ENCODE measurements around the gene TBCCD1.

Gene TBCCD1

GRCh38 chr3:186605078-186605477, 37.9 kb upstream of the TBCCD1 start:
- no peak overlapping the region for H3K4me3 ChIP-seq (ENCODE audit: control insufficient read depth, low read depth, low read length)
- no peak for TF ChIP-seq CTCF (IDR thresholded peaks at IDR 0.05; ENCODE audit: control insufficient read depth, insufficient read depth, low read depth, low read length, missing control alignments)
- DNase-seq (ENCODE audit: low read depth): no peak

GRCh38 chr3:186603159-186603558, 36.0 kb upstream of the TBCCD1 start:
- no peak for DNase-seq (ENCODE audit: low read depth)
- no peak for TF ChIP-seq CTCF (IDR thresholded peaks at IDR 0.05; ENCODE audit: control insufficient read depth, insufficient read depth, low read depth, low read length, missing control alignments)
- H3K4me3 ChIP-seq (ENCODE audit: control insufficient read depth, low read depth, low read length): no peak overlapping the region

GRCh38 chr3:186600896-186601295, 33.8 kb upstream of the TBCCD1 start:
- no peak for TF ChIP-seq CTCF (IDR thresholded peaks at IDR 0.05; ENCODE audit: control insufficient read depth, insufficient read depth, low read depth, low read length, missing control alignments)
- no peak for DNase-seq (ENCODE audit: low read depth)
- H3K4me3 ChIP-seq (ENCODE audit: control insufficient read depth, low read depth, low read length): no peak overlapping the region

- H3K4me3 ChIP-seq (ENCODE audit: control insufficient read depth, low read depth, low read length): no peak overlapping the region
- no peak for TF ChIP-seq CTCF (IDR thresholded peaks at IDR 0.05; ENCODE audit: control insufficient read depth, insufficient read depth, low read depth, low read length, missing control alignments)
- DNase-seq (ENCODE audit: low read depth): no peak
These were observed 32.6 kb upstream of the TBCCD1 start for GRCh38 chr3:186599785-186600166.

- no peak for TF ChIP-seq CTCF (IDR thresholded peaks at IDR 0.05; ENCODE audit: control insufficient read depth, insufficient read depth, low read depth, low read length, missing control alignments)
- no peak overlapping the region for H3K4me3 ChIP-seq (ENCODE audit: control insufficient read depth, low read depth, low read length)
- DNase-seq (ENCODE audit: low read depth): no peak
These were observed 32.1 kb upstream of the TBCCD1 start for GRCh38 chr3:186599142-186599784.

GRCh38 chr3:186598794-186599141, 31.6 kb upstream of the TBCCD1 start:
- no peak for DNase-seq (ENCODE audit: low read depth)
- no peak overlapping the region for H3K4me3 ChIP-seq (ENCODE audit: control insufficient read depth, low read depth, low read length)
- no peak for TF ChIP-seq CTCF (IDR thresholded peaks at IDR 0.05; ENCODE audit: control insufficient read depth, insufficient read depth, low read depth, low read length, missing control alignments)
